Measurements from ENCODE around the gene SYNDIG1. TPM values are rescaled to one million over a fixed set of nuclear protein-coding genes. Genes with fewer than 3 reads are reported as not detected.

The SYNDIG1 gene
- total RNA-seq, 2 experiments from 2014 or later: not detected

GRCh38 chr20:24487648-24488047 is 18.2 kb downstream of the SYNDIG1 start:
- DNase-seq: no peak
- H3K4me3 Mint-ChIP-seq: no peak overlapping the region
- H3K36me3 Mint-ChIP-seq (ENCODE audit: low read depth): no peaks in the 10 kb centered on the region
- no peaks in the 10 kb centered on the region for H3K27me3 Mint-ChIP-seq
- ChIA-PET POLR2A (no interaction called here), CTCF (no interaction called here)
- no peaks in the 10 kb centered on the region for H3K4me1 Mint-ChIP-seq
- no peaks in the 10 kb centered on the region for H3K9me3 Mint-ChIP-seq
- no peak overlapping the region for H3K27ac Mint-ChIP-seq

- no peak for DNase-seq
- ChIA-PET POLR2A (no interaction called here), CTCF (no interaction called here)
- Mint-ChIP-seq H3K36me3 (ENCODE audit: low read depth) (no peaks in the 10 kb centered on the region), H3K27ac (no peak overlapping the region), H3K9me3 (no peaks in the 10 kb centered on the region), H3K27me3 (no peaks in the 10 kb centered on the region), H3K4me3 (no peak overlapping the region), H3K4me1 (no peaks in the 10 kb centered on the region)
Observed at GRCh38 chr20:24488064-24488799, 18.8 kb downstream of the SYNDIG1 start.

- CTCF ChIA-PET: no interaction called here
Observed at GRCh38 chr20:24488800-24489175, 19.4 kb downstream of the SYNDIG1 start.

GRCh38 chr20:24489193-24489592 is 19.8 kb downstream of the SYNDIG1 start:
- CTCF ChIA-PET: no interaction called here
- DNase-seq: no peak
- H3K4me3 Mint-ChIP-seq: no peak overlapping the region
- POLR2A ChIA-PET: no interaction called here
- H3K36me3 Mint-ChIP-seq (ENCODE audit: low read depth): no peaks in the 10 kb centered on the region
- H3K9me3 Mint-ChIP-seq: no peaks in the 10 kb centered on the region
- H3K4me1 Mint-ChIP-seq: no peaks in the 10 kb centered on the region
- no peak overlapping the region for H3K27ac Mint-ChIP-seq
- no peaks in the 10 kb centered on the region for H3K27me3 Mint-ChIP-seq

More at GRCh38 chr20:24488800-24489175, 19.4 kb downstream of the SYNDIG1 start:
- no peaks in the 10 kb centered on the region for H3K27me3 Mint-ChIP-seq
- no peak overlapping the region for H3K27ac Mint-ChIP-seq
- H3K36me3 Mint-ChIP-seq (ENCODE audit: low read depth): no peaks in the 10 kb centered on the region
- H3K4me3 Mint-ChIP-seq: no peak overlapping the region
- H3K9me3 Mint-ChIP-seq: no peaks in the 10 kb centered on the region
- POLR2A ChIA-PET: no interaction called here
- no peak for DNase-seq
- no peaks in the 10 kb centered on the region for H3K4me1 Mint-ChIP-seq

GRCh38 chr20:24489631-24490260 is 20.3 kb downstream of the SYNDIG1 start:
- CTCF ChIA-PET: no interaction called here
- no peak for DNase-seq
- no peaks in the 10 kb centered on the region for H3K27me3 Mint-ChIP-seq
- no peaks in the 10 kb centered on the region for H3K9me3 Mint-ChIP-seq
- no peaks in the 10 kb centered on the region for H3K4me1 Mint-ChIP-seq
- no peaks in the 10 kb centered on the region for H3K36me3 Mint-ChIP-seq (ENCODE audit: low read depth)
- no peak overlapping the region for H3K27ac Mint-ChIP-seq
- POLR2A ChIA-PET: no interaction called here
- no peak overlapping the region for H3K4me3 Mint-ChIP-seq

GRCh38 chr20:24490598-24490997 is 21.2 kb downstream of the SYNDIG1 start:
- Mint-ChIP-seq H3K27me3 (no peaks in the 10 kb centered on the region), H3K9me3 (no peaks in the 10 kb centered on the region), H3K27ac (no peak overlapping the region), H3K36me3 (ENCODE audit: low read depth) (no peaks in the 10 kb centered on the region), H3K4me1 (no peaks in the 10 kb centered on the region), H3K4me3 (no peak overlapping the region)
- no peak for DNase-seq
- CTCF ChIA-PET: no interaction called here
- POLR2A ChIA-PET: no interaction called here

- no peaks in the 10 kb centered on the region for H3K36me3 Mint-ChIP-seq (ENCODE audit: low read depth)
- no peaks in the 10 kb centered on the region for H3K9me3 Mint-ChIP-seq
- H3K27me3 Mint-ChIP-seq: no peaks in the 10 kb centered on the region
- ChIA-PET POLR2A (no interaction called here), CTCF (no interaction called here)
- no peak overlapping the region for H3K27ac Mint-ChIP-seq
- H3K4me3 Mint-ChIP-seq: no peak overlapping the region
- no peak for DNase-seq
- H3K4me1 Mint-ChIP-seq: no peaks in the 10 kb centered on the region
Observed at GRCh38 chr20:24491041-24491756, 21.8 kb downstream of the SYNDIG1 start.

- Mint-ChIP-seq H3K9me3 (no peaks in the 10 kb centered on the region), H3K27ac (no peak overlapping the region), H3K4me1 (no peaks in the 10 kb centered on the region), H3K27me3 (no peaks in the 10 kb centered on the region), H3K4me3 (no peak overlapping the region), H3K36me3 (ENCODE audit: low read depth) (no peaks in the 10 kb centered on the region)
- CTCF ChIA-PET: no interaction called here
- POLR2A ChIA-PET: no interaction called here
- DNase-seq: peak; percentile 9
Observed at GRCh38 chr20:24492031-24492607, 22.7 kb downstream of the SYNDIG1 start.

GRCh38 chr20:24492698-24493097 is 23.3 kb downstream of the SYNDIG1 start:
- ChIA-PET CTCF (no interaction called here), POLR2A (no interaction called here)
- no peak overlapping the region for H3K27ac Mint-ChIP-seq
- H3K27me3 Mint-ChIP-seq: no peaks in the 10 kb centered on the region
- no peak for DNase-seq
- no peaks in the 10 kb centered on the region for H3K9me3 Mint-ChIP-seq
- no peak overlapping the region for H3K4me3 Mint-ChIP-seq
- H3K4me1 Mint-ChIP-seq: no peaks in the 10 kb centered on the region
- H3K36me3 Mint-ChIP-seq (ENCODE audit: low read depth): no peaks in the 10 kb centered on the region

GRCh38 chr20:24493181-24493580 is 23.8 kb downstream of the SYNDIG1 start:
- no peak overlapping the region for H3K4me3 Mint-ChIP-seq
- ChIA-PET POLR2A (no interaction called here), CTCF (no interaction called here)
- no peaks in the 10 kb centered on the region for H3K27me3 Mint-ChIP-seq
- H3K27ac Mint-ChIP-seq: no peak overlapping the region
- no peaks in the 10 kb centered on the region for H3K36me3 Mint-ChIP-seq (ENCODE audit: low read depth)
- no peak for DNase-seq
- H3K4me1 Mint-ChIP-seq: no peaks in the 10 kb centered on the region
- no peaks in the 10 kb centered on the region for H3K9me3 Mint-ChIP-seq

GRCh38 chr20:24493661-24494459 is 24.4 kb downstream of the SYNDIG1 start:
- no peak overlapping the region for H3K27ac Mint-ChIP-seq
- H3K27me3 Mint-ChIP-seq: no peaks in the 10 kb centered on the region
- CTCF ChIA-PET: no interaction called here
- POLR2A ChIA-PET: no interaction called here
- no peaks in the 10 kb centered on the region for H3K9me3 Mint-ChIP-seq
- H3K4me1 Mint-ChIP-seq: no peaks in the 10 kb centered on the region
- no peaks in the 10 kb centered on the region for H3K36me3 Mint-ChIP-seq (ENCODE audit: low read depth)
- no peak for DNase-seq
- no peak overlapping the region for H3K4me3 Mint-ChIP-seq

GRCh38 chr20:24494460-24494920 is 25.1 kb downstream of the SYNDIG1 start:
- Mint-ChIP-seq H3K27me3 (no peaks in the 10 kb centered on the region), H3K36me3 (ENCODE audit: low read depth) (no peaks in the 10 kb centered on the region), H3K9me3 (no peaks in the 10 kb centered on the region), H3K27ac (no peak overlapping the region), H3K4me3 (no peak overlapping the region), H3K4me1 (no peaks in the 10 kb centered on the region)
- POLR2A ChIA-PET: no interaction called here
- no peak for DNase-seq
- CTCF ChIA-PET: no interaction called here

- no peak for DNase-seq
- Mint-ChIP-seq H3K4me1 (no peaks in the 10 kb centered on the region), H3K4me3 (no peak overlapping the region), H3K9me3 (no peaks in the 10 kb centered on the region), H3K36me3 (ENCODE audit: low read depth) (no peaks in the 10 kb centered on the region), H3K27ac (no peak overlapping the region), H3K27me3 (no peaks in the 10 kb centered on the region)
- POLR2A ChIA-PET: no interaction called here
- CTCF ChIA-PET: no interaction called here
Observed at GRCh38 chr20:24495266-24495665, 25.8 kb downstream of the SYNDIG1 start.
